ENCODE data around the gene MYPOP. TPM values are rescaled to one million over a fixed set of nuclear protein-coding genes. Genes with fewer than 3 reads are reported as not detected.

MYPOP gene
- total RNA-seq, 1 experiment from 2014 or later = 9.0 TPM

GRCh38 chr19:45876411-45877197, 25.8 kb downstream of the MYPOP start:
- peak overlapping the region; percentile 62 to 76 for H3K4me3 Mint-ChIP-seq
- H3T11ph ChIP-seq (ENCODE audit: low read length) = no peak overlapping the region
- no CpG with 5 or more reads among the region's 41 CpGs for WGBS (ENCODE audit: extremely low coverage, insufficient read length, low lambda C conversion rate)

More at GRCh38 chr19:45876411-45877197, 25.8 kb downstream of the MYPOP start:
- Histone ChIP-seq H4K20me1 (ENCODE audit: control insufficient read depth, insufficient read depth, insufficient read length) (peaks cover 3% of the 10 kb centered on the region), H3K4ac (ENCODE audit: low read depth, low read length) (no peak overlapping the region), H3K56ac (ENCODE audit: insufficient read length, low read depth, low read length) (no peak overlapping the region), H3K79me1 (ENCODE audit: insufficient read depth, low read depth, low read length, poor library complexity, severe bottlenecking) (no peaks in the 10 kb centered on the region), H3K4me1 (ENCODE audit: insufficient read depth, low read length) (peaks cover 2% of the 10 kb centered on the region; the same call in 1 of the 2 replicates), H3K9me3 (ENCODE audit: control insufficient read depth, low read depth, low read length) (no peaks in the 10 kb centered on the region), H4K5ac (ENCODE audit: insufficient read length, low read depth, low read length) (no peak overlapping the region), H3K79me2 (ENCODE audit: insufficient read depth, low read length) (no peaks in the 10 kb centered on the region), H2BK15ac (ENCODE audit: low read depth, low read length) (no peak overlapping the region), H3K9ac (ENCODE audit: extremely low read depth, insufficient read length, low read length) (no peak overlapping the region), H3K27ac (ENCODE audit: insufficient read length, low read depth, low read length) (no peak overlapping the region), H2BK20ac (ENCODE audit: low read depth, low read length, poor library complexity, severe bottlenecking) (no peak overlapping the region), H2AK5ac (ENCODE audit: insufficient read length, low read length) (no peak overlapping the region), H3K27me3 (ENCODE audit: insufficient read depth, low read length) (no peaks in the 10 kb centered on the region), H3K23ac (ENCODE audit: insufficient read length, low read depth, low read length) (no peak overlapping the region), H3K14ac (ENCODE audit: insufficient read depth, low read length) (0 out of 2 replicates have a peak overlapping the region, but pooled peaks have one; percentile 3), H2BK120ac (ENCODE audit: low read depth, low read length, poor library complexity, severe bottlenecking) (no peak overlapping the region), H3K23me2 (ENCODE audit: insufficient read length, low read depth, low read length, poor library complexity, severe bottlenecking) (peaks cover 3% of the 10 kb centered on the region), H4K91ac (ENCODE audit: insufficient read length, low read depth, low read length) (no peak overlapping the region), H2BK5ac (ENCODE audit: insufficient read length, low read length) (no peak overlapping the region), H4K8ac (replicated peaks; ENCODE audit: insufficient read length, low read depth, low read length) (no peak overlapping the region), H3K18ac (ENCODE audit: insufficient read length, low read depth, low read length) (peak overlapping the region; percentile 47), H2BK12ac (ENCODE audit: insufficient read length, low read depth, low read length) (no peak overlapping the region), H2AFZ (ENCODE audit: low read length) (no peak overlapping the region), H3K4me2 (ENCODE audit: insufficient read depth, insufficient read length, low read length) (peak overlapping the region; percentile 23)
- H3K36me3 Mint-ChIP-seq (ENCODE audit: insufficient read depth in 1 of 3, low read depth in 3 of 3) = peaks cover 7 to 20% (median 15%) of the 10 kb centered on the region in 3 experiments; a peak in 6 of 7 replicates
- H3K27me3 Mint-ChIP-seq (ENCODE audit: low read depth) = peaks cover 2% of the 10 kb centered on the region
- H3K27ac Mint-ChIP-seq = peak overlapping the region in 2 of 3 experiments; percentile 17 to 85; a peak in 4 of 7 replicates
- H3K9me3 Mint-ChIP-seq = no peaks in the 10 kb centered on the region
- H3K4me1 Mint-ChIP-seq = peaks cover 33 to 49% of the 10 kb centered on the region in 2 experiments
- peak; percentile 60 for DNase-seq
- no peak for TF ChIP-seq CTCF (conservative IDR thresholded peaks at IDR 0.05)
